ENCODE measurements around the gene CDH18.
"Not testable (repeated sequence)": the region's sequence is repeated elsewhere in the genome, so short reads cannot be mapped to it uniquely, and the experiment has no call there.

Gene CDH18

GRCh38 chr5:19777363-19777762, 210.6 kb downstream of the CDH18 start:
- no peak overlapping the region for H3K4me3 ChIP-seq (ENCODE audit: low read depth, low read length)
- no peak for TF ChIP-seq CTCF (IDR thresholded peaks at IDR 0.05; ENCODE audit: low read depth, low read length)

- H3K4me3 ChIP-seq (ENCODE audit: low read depth, low read length): not testable (repeated sequence)
Measured at GRCh38 chr5:19776886-19777285, 211.1 kb downstream of the CDH18 start.

GRCh38 chr5:19771174-19771835, 216.7 kb downstream of the CDH18 start:
- no peak overlapping the region for H3K4me3 ChIP-seq (ENCODE audit: low read depth, low read length)
- no peak for TF ChIP-seq CTCF (IDR thresholded peaks at IDR 0.05; ENCODE audit: low read depth, low read length)

GRCh38 chr5:19770396-19770795, 217.6 kb downstream of the CDH18 start:
- no peak for TF ChIP-seq CTCF (IDR thresholded peaks at IDR 0.05; ENCODE audit: low read depth, low read length)
- no peak overlapping the region for H3K4me3 ChIP-seq (ENCODE audit: low read depth, low read length)

GRCh38 chr5:19767987-19768386, 220.0 kb downstream of the CDH18 start:
- no peak overlapping the region for H3K4me3 ChIP-seq (ENCODE audit: low read depth, low read length)
- no peak for TF ChIP-seq CTCF (IDR thresholded peaks at IDR 0.05; ENCODE audit: low read depth, low read length)

GRCh38 chr5:19753579-19753978, 234.4 kb downstream of the CDH18 start:
- TF ChIP-seq CTCF (IDR thresholded peaks at IDR 0.05; ENCODE audit: low read depth, low read length): no peak
- H3K4me3 ChIP-seq (ENCODE audit: low read depth, low read length): no peak overlapping the region

- no peak overlapping the region for H3K4me3 ChIP-seq (ENCODE audit: low read depth, low read length)
- TF ChIP-seq CTCF (IDR thresholded peaks at IDR 0.05; ENCODE audit: low read depth, low read length): no peak
Measured at GRCh38 chr5:19751326-19751725, 236.7 kb downstream of the CDH18 start.

GRCh38 chr5:19745247-19745646, 242.8 kb downstream of the CDH18 start:
- TF ChIP-seq CTCF (IDR thresholded peaks at IDR 0.05; ENCODE audit: low read depth, low read length): no peak
- no peak overlapping the region for H3K4me3 ChIP-seq (ENCODE audit: low read depth, low read length)
